Jurkat, Clone E6-1 (cell line): ENCODE results near the gene RANGAP1.

ENCODE experiments used
- DNase-seq: peaks from one replicate; pipeline ENCODE4 v3.0.0-alpha.2; 2011; ENCODE audit warnings: low read depth, low spot score
- H3K4me3 ChIP-seq: 2 replicates; pipeline ENCODE4 v1.5.1; 2011; ENCODE audit warnings: mild to moderate bottlenecking, low read length, control low read depth, moderate library complexity

Gene RANGAP1

GRCh38 chr22:41240377-41241132 is 45.4 kb downstream of the RANGAP1 start, which contains the start of gene CHADL:
Gene CHADL, minus strand, starts transcription at chr22:41240931. Its CDS starts 50 bp downstream, at chr22:41240881.
- H3K4me3 ChIP-seq, result no peak within 1 kb of the TSS
- DNase-seq, result no peak

- H3K4me3 ChIP-seq, result no peak overlapping the region
- no peak for DNase-seq
Measured at GRCh38 chr22:41239443-41240128, 46.4 kb downstream of the RANGAP1 start.

- H3K4me3 ChIP-seq, result no peak overlapping the region
Measured at GRCh38 chr22:41238570-41239442, 47.2 kb downstream of the RANGAP1 start.

DNA sequence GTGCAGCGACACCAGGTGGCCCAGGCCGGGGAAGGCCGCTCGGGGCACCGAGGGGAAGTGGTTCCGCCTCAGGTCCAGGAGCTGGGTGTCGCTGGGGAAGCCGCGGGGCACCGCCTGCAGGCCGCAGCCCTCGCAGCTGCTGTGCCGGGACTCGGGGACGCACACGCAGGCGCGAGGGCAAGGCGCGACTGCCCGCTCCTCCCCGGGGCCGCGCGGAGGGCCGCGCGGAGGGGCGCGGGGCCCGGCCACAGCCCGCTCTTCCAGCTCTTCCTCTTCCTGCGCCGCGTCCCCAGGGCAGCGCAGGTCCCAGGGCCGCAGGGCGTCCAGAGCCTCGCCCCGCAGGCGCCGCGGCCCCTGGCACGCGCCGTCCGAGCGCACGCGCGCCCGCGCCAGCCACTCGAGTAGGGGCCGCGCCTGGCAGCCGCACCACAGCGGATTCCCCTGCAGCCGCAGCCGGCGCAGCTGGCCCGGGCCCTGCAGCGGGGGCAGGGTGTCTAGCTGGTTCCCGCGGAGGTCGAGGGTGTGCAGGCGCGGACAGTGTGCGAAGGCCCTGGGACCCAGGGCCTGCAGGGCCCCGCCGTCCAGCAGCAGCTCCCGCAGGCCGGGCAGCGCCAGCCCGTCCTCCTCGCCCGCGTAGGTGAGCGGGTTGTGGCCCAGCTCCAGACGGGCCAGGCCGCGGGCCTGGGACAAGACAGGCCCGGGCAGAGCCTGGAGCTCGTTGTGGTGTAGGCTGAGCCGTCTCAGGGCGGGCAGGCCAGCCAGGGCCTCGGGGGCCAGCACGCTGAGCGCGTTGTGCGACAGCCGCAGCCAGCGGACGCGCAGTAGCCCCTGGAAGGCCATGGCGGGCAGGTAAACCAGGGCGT is 48.0 kb downstream of the RANGAP1 start:
- peak; percentile 65 for DNase-seq

More at GRCh38 chr22:41238570-41239442, 47.2 kb downstream of the RANGAP1 start:
- no peak for DNase-seq

DNA sequence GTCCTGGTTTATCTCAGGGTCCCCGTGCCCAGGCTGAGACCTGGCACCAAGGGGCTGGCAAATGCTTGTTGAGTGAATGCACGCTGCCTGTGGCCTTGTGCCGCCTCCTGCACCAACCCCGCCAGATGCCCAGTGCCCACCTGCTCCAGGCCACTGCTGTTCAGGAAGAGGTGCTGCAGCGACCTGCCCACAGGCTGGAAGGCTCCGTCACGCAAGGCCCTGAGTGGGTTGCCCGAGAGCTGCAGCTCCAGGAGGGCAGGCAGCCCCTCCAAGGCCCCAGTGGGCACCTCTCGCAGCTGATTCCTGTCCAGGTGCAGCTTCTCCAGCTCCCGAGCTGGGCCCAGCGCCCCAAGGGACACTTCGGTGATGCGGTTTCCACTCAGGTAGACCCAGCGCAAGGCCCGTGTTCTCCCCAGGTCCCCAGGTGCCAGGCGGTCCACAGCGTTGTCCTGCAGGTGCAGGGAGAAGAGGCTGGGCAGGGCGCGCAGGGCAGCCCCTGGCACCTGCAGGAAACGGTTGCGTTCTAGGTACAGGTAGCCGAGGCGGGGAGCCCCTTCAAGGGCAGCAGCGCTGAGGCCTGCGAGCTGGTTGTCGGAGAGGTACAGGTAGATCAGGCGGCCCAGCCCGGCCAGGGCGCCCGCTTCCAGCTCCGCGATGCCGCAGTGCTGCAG is 48.8 kb downstream of the RANGAP1 start:
- no peak for DNase-seq
- peak overlapping the region; percentile 39 for H3K4me3 ChIP-seq

More for the DNA sequence above, 48.0 kb downstream of the RANGAP1 start:
- H3K4me3 ChIP-seq, result peak overlapping the region; percentile 39

- H3K4me3 ChIP-seq, result no peak overlapping the region
- no peak for DNase-seq
Measured at GRCh38 chr22:41234815-41235695, 50.9 kb downstream of the RANGAP1 start.

GRCh38 chr22:41231369-41231768 is 54.6 kb downstream of the RANGAP1 start:
- DNase-seq, result no peak
- no peak overlapping the region for H3K4me3 ChIP-seq

DNA sequence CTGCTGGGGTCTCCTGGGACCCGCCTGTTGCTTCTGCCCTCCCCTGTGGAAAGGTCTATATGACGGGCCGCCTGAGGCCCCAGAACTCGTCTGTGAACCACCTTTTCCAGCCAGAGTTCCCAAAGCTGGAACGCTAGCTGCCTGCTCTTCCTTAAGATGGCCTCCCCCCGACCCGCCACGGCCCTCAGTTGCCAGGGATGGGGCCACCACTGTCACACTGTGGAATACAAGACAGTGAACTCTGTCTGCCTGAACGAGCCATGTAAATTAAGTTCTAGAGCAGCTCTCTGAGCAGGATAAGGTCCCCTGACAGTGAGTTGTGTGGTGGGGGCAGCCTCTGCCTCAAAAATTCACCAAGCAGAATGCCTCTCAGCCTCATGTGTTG is 55.6 kb downstream of the RANGAP1 start:
- H3K4me3 ChIP-seq, result no peak overlapping the region

GRCh38 chr22:41229730-41230400 is 56.1 kb downstream of the RANGAP1 start:
- DNase-seq, result no peak
- H3K4me3 ChIP-seq, result no peak overlapping the region

More for the DNA sequence above, 55.6 kb downstream of the RANGAP1 start:
- no peak for DNase-seq

- DNase-seq, result no peak
- H3K4me3 ChIP-seq, result no peak overlapping the region
Measured at GRCh38 chr22:41229215-41229614, 56.8 kb downstream of the RANGAP1 start.

DNA sequence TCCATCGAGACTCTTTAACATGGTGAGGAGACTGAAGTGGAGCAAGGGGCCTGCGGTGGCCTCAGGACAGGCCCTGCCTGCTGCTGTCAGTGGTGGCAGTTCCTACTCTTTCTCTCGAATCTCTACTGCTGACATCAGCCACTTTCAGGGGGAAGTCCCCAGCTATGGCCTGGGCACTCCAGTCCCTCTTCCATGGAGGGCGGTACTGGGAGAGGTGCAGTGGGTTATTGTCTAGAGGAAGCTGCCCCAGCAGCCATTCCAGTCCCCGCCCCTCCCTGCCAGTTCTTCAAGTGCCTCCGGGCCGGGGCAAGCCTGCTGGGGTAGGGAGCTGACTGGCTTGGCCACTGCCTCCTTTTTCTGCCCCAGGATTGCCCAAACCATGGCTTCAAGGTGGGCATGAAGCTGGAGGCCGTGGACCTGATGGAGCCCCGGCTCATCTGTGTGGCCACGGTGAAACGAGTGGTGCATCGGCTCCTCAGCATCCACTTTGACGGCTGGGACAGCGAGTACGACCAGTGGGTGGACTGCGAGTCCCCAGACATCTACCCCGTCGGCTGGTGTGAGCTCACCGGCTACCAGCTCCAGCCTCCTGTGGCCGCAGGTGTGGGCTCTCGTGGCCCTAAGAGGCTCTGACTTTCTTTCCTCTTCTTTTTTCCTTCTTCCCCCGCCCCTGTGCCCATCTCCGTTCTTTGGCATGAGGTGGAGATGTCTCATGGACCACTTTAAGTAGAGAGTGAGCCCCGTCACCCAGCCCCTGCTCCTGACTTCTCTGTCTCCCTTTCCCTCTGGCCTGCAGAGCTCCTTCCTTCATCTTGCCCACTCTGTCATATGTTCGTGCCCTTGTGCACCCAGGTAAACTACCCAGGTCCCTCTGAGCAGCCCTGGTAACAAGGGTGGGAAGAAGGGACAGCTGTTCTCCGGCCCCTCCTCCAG is 59.0 kb downstream of the RANGAP1 start:
- no peak overlapping the region for H3K4me3 ChIP-seq
- DNase-seq, result no peak

DNA sequence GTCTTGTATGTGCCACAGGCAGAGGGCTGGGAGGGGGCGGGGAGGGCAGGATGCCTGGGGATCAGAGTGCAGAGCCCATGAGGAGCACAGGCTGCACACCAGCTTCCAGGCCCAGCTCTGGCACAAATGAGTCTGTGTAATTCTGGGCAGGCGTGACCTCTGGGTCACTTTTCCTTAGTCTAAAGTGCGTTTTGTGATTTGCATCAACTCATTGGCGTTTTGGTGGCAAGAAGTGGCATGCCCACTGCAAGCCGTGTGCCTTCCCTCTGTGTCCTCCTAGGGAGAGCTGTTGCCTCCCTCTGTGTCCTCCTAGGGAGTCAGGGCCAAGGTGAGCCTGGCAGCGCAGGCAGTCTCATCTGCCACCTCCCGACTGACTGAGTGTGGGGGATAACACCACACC is 62.5 kb downstream of the RANGAP1 start:
- H3K4me3 ChIP-seq, result no peak overlapping the region
- no peak for DNase-seq

DNA sequence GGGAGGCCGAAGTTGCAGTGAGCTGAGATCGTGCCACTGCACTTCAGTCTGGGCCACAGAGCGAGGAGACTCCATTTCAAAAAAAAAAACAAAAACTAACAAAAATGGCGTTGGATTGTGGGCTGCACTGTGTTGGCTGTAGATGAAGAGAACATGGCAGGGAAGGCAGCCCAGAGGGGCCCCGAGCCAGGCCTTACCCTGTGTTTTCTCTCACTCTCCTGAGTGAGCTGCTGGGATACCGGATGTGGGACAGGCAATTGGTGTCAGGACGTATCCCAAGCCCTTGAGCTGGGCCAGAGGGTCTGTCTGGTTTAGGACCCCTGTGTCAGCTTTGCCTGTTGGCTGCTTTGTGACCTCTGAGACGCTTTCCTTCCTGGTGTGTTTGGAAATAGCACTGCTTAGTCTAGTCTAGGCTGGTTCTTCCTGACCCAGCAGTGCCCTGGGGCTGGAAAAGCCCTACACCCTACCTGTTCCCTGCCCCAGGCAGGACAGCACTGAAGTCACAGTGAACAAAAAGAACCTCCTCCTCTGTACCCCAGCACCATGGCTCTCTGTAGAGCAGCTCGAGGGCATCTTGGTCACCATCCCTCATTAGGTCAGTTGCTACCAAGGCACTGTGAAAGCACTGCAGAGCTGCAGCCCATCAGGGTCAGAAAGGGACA is 63.0 kb downstream of the RANGAP1 start:
- H3K4me3 ChIP-seq, result no peak overlapping the region
- no peak for DNase-seq

DNA sequence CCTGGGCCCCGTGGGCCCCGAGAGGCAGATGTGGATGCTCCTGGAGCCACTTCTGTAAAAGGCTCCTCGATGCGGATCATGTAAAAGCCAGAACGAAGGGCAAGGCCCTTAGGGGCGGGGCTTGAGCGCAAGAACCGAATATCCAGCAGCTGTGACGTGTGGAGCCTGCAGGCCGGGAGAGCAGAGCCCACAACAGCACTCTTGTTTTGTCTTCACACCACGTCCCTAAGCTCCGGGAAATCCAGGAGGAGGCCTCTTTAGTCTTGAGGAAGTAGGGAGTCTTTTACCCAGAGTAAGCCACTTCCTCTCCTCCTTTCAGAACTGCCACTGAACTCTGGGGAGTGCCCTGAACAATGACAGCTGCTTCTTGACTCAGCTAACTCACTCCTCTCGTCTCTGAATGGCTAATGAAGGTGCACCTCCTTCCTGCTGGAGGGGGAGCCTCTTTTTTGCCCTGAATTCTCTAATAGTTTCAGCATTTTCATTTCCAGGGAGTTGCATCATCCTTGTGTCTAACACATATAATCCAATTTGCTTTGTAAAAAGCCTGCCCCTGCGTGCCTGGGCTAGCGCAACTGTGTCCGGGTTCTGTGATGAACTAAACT is 68.3 kb downstream of the RANGAP1 start:
- peak; percentile 80 for DNase-seq
- peak overlapping the region; percentile 30 for H3K4me3 ChIP-seq

DNA sequence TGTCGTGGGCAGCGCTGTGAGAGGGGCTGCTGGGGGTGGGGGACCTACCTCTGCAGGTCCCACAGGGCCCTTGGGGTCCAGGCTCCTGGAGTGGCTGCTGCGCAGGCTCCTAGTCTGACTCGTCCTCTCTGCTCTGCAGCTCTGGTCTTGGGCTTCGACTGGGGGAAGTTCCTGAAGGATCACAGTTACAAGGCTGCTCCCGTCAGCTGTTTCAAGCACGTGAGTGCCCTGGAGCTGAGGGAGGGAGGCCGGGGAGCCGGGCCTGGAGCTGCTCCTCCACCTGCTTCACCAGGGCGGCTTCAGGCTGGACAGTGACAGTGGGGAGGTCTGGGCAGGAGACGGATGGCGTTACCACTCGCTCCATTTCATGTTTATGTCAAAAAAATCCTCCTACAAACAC is 69.0 kb downstream of the RANGAP1 start:
- DNase-seq, result no peak
- H3K4me3 ChIP-seq, result peak overlapping the region; percentile 30; the same call in 1 of the 2 replicates
